GM19193 (cell line): ENCODE measurements around the gene PNRC1.

Source experiments
- POLR2A ChIP-seq: IDR thresholded peaks from 4 replicates; pipeline ENCODE4 v1.6.1; 2011; ENCODE audit not compliant: insufficient read depth, insufficient read length; ENCODE audit errors: extremely low read depth

The PNRC1 gene

DNA sequence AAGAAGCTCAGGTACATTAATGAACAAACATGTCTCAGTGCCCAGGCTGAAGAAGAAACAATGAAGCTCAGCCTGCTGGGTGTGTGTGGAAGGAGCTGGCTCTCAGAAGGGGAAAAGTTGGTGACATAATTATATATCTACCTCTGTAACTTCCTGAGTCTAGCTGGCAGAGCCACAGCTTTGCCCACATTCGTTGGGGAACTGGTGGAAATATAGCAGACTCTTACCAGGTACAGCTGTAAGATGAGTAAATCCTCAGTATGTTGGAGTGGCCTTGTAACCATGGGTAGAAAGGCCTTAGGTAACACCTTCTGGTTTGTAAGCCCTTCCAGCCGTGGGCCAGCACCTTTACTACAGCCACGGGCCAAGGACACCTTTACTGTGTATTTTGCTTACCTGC is 29.9 kb upstream of the PNRC1 start:
- no peak for TF ChIP-seq POLR2A

DNA sequence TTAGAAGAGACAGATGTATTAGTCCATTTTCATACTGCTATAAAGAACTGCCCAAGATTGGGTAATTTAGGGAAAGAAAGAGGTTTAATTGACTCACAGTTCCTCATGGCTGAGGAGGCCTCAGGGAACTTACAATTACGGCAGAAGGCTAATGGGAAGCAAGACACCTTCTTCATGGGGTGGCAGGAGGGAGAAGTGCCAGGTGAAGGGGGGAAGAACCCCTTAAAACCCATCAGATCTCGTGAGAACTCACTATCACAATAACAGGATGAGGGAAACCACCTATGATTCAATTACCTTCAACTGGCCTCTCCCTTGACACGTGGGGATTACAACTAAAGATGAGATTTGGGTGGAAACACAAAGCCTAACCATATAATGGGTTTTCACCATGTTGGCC is 28.9 kb upstream of the PNRC1 start:
- TF ChIP-seq POLR2A: no peak

DNA sequence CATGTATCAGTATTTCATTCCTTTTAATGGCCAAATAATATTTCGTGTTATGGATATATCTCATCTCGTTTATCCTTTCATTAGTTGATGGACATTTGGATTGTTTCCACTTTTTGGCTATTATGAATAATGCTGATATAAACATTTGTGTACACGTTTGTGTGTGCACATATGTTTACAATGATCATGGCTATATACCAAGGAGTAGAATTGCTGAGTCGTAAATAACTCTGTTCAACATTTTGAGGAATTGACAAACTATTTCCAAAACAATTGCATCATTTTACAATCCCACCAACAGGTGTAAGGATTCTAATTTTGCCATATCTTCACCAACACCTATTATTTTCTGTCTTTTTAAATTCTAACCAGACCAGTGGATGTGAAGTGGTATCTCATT is 26.3 kb upstream of the PNRC1 start:
- TF ChIP-seq POLR2A: no peak

DNA sequence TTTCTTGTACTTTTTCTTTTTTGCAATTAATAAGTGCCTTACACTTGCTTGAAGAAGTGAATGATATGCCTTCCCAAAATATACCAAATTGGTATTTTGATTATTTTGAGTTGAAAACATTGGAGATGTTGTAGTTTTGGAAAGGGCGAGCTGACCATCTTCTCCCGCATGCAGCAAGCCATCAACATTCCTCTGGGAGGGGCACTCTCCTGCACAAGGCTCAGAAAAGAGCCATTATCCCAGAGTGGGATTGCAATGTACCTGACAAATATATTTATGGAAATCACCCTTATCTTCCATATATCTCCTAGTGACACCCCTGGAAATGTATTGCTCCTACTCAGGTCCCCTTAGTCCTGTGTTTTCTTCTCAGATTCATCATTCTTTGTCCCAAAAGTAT is 22.8 kb upstream of the PNRC1 start:
- TF ChIP-seq POLR2A: no peak

DNA sequence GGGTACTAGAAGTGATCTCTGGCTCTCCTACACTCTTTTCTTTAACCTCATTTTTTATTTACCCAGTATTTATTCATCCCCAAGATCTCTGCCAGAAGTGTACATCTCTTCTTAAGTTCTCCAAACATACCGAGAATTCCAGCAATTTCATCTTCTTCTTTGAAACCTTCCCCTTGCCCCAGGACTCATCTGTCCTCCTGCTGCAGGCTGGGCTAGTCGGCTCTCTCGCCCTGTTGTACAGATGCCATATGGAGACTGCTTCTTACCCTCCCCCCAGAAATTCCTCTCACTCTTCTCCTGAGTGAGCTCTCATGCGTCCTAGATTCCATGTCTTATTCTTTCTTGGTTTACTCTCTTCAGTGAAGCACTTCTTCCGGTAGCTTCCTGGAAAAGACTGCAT is 21.9 kb upstream of the PNRC1 start:
- TF ChIP-seq POLR2A: no peak

DNA sequence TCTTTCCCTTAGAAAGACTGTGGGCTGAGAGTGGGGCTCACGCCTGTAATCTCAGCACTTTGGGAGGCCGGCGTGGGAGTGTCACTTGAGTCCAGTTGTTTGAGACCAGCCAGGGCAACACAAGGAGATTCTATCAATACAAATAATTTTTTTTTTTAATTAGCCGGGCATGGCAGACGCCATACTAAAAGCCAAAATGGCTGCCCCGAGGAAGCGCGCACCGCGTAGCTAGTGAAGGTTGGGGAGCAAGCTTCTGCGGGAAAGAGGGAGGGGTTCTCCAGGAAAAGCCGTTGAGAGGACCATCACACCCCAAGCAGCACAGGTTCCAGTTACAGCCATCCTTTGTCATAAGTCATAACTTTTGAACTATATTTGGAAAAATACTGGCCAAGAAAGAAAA is 21.3 kb upstream of the PNRC1 start:
- no peak for TF ChIP-seq POLR2A

DNA sequence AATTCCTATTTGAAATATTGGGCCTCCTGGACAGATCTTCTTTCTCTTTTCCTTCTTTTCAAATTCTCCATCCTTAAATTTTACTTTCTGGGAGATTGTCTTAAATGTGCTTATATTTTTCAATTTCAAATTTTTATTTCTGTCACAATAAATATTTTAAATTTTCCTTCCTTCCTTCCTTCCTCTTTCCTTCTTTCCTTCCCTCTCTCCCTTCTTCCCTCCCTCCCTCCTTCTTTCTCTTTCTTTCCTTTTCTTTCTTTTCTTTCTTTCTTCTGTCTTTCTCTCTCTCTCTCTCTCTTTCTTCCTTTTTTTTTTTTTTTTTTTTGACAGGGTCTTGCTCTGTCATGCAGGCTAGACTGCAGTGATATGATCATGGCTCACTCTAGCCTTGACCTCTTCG is 16.7 kb upstream of the PNRC1 start:
- TF ChIP-seq POLR2A: no peak

DNA sequence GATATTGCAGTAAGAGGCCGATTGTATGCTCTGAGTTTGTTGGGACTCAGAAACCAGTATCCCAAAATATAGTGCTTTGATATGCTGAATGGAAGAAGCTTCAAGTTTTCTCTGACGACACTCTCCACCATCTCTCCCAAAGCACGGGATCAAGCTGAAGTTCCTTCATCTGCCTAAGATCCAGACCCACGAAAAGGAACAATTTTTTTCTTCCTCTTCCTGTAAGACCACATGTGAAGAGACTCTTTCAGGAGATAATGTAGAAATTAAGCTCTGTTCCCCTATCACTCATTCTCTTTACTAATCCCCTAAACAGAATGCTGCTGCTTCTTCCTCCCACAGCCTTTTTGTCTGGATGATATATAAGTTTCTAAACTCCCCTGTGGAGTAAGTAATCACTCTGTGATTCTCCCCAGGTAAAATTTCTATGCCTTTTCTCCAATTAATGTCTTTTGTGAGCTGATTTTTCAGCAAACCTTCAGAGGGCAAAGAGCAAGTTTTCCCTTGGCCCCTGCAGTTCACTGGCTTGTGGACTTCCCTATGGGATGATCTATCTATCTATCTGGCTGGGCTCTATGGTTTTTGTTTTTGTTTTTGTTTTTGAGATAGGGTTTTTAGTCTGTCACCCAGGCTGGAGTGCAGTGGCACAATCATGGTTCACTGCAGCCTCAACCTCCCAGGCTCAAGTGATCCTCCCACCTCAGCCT is 13.5 kb upstream of the PNRC1 start:
- TF ChIP-seq POLR2A: no peak

DNA sequence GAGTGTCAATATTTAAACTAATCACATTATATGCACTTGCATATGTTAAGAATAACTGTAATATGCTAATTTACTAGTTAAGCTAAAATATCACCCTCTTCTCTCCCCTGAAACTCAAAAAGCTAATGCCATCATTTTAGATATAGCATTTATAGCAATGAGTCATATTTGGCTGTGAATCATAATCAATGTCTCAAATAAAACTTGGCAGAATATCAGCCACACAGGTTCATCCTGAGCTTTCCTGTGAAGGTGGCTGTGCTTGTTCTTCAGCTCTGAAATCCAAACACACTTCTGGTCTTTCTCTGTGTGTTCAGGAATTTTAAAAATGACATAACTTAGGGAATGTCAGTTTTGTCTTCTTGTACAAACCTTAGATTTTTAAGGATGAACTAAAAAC is 12.8 kb upstream of the PNRC1 start:
- no peak for TF ChIP-seq POLR2A

DNA sequence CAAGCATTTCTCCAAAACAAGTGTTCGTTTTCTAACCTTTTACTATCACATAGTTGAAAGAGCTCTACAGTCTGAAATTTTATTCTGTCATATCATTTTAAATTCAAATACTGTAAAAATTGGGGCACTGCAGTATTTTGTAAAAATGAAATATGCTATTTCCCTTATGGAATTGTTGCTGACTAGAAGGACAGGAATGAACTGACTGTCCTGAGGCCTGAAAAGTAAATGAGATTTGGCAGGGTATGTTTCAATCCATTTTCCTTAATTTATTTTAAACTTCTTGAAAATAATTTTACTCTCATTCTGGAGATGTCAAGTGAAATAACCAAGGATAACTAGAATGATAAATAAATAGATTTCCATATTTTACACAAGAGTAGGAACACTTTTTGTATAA is 11.9 kb upstream of the PNRC1 start:
- TF ChIP-seq POLR2A: no peak

DNA sequence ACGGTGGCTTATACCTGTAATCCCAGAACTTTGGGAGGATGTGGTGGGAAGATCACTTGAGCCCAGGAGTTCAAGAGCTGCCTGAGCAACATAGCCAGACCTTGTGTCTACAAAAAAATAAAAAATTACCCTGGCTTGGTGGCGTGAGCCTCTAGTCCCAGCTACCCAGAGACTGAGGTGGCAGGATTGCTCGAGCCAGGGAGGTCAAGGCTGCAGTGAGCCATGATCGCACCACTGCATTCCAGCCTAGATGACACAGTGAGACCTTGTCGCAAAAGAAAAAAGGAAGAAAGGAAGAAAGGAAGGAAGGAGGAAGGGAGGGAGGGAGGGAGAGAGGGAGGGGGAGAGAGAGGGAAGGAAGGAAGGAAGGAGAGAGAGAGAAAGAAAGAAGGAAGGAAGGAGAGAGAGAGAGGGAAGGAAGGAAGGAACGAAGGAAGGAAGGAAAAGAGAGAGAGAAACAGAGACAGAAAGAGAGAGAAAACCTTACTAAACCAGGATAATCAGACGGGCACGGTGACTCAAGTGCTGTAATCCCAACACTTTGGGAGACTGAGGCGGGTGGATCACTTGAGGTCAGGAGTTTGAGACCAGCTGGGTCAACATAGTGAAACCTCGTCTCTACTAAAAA is 10.9 kb upstream of the PNRC1 start:
- TF ChIP-seq POLR2A: no peak

DNA sequence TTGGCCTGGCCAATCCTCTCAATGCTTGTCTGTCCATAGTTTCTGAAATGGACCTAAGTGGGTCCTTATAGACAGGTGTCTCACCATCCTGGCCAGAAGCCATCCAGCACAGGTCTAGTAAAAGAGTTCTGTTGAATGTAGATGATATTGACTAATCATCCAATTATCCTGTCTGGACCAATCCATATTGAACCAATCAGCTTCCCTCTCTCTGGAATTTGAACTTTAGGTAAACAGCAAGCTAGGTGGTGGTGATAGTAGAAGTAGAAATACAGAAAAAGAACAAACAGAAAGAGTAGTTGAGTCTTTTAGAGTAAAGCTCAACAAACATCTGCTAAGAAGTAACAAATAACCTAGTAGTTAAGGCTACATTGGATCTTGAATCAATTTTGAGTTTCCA is 9.5 kb upstream of the PNRC1 start:
- no peak for TF ChIP-seq POLR2A

DNA sequence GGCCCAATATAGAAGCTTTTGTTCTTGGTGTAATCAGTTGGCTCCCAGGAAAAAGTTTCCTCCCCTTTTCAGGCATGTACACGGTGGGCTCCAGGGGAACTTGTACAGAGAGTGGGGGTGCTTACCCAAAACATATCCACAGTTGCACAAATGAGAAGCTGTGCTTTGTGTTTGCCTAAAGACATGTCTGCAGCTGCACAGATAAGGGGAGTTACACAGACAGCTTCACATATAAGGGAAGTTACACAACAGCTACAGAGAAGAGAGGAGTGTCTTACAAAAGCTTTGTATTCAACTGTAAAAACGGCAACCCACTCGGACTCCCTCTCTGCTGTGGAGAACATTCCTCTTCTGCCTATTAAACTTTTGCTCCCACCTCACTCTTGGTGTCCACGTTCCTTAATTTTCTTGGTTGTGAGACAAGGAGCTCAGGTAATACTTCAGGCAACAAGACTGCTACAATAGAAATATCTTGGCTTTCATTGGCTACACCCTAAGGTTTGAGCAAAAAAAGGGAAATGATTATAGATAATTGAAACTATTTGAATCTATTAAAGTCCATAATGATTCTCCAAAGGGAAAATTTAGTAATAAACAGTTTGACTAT is 7.4 kb upstream of the PNRC1 start:
- TF ChIP-seq POLR2A: no peak

DNA sequence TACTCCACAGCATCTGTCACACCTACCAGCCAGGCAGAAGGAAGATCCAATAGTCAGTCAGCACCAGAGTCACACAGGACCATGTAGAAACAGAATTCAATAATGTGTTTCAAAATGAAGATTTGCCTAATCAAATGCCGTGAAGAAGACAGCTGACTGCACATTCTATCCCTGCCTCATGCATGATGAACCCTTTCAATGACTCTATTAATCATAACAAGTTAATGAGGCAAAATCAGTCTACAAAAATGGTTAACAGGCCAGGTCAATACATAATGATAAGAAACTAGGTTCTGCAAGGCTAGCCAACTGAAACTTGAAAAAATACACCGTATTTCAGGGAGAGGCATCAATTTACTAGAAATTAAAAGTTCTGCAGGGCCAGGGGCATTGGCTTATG is 6.7 kb upstream of the PNRC1 start:
- TF ChIP-seq POLR2A: no peak

DNA sequence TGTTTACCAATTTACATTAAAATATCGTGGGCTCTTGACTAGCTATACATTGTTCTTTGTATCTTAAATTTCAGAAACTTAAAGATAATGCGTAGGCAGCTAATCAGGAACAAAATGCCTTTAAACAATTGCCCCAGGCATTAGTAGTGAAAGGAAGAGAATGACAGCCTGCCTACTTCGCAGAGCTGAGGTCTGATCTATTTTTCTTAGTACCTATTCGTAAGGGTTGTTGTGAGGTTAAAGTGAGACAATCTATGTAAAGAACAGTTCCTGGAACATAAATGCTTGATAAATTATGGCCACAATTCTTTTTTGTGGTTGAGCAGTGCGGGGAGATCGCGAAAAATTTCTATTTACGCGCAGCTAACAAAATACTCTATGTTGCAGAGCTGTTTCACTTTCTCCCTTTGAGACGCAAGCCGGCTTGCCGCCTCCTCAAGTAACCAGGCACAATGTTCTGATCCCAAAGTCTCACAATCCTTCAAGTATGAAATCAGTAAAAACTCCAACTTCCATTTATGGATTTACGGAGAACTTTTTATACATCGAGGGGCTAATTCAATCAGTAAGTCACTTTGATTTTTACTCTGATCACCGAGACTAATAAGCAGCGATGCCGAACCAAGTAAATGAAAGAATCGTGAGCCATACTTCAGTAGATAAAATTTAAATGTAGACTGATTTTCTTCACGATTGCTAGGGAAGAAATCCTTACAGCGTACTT is 878 bp upstream of the PNRC1 start:
- no peak for TF ChIP-seq POLR2A

DNA sequence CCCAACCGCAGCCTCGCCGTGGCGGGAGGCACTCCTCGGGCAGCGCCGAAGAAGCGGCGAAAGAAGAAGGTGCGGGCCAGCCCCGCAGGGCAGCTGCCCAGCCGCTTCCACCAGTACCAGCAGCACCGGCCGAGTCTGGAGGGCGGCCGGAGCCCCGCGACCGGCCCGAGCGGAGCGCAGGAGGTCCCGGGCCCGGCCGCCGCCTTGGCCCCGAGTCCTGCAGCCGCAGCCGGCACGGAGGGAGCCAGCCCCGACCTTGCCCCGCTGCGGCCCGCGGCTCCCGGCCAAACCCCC is 525 bp downstream of the PNRC1 start:
- no peak for TF ChIP-seq POLR2A
